ENCODE data around the gene MSH5.

GRCh38 chr6:31741815-31742214 lies 2.0 kb downstream of the MSH5 start:
- TF ChIP-seq CTCF (IDR thresholded peaks at IDR 0.05) = no peak
- TF ChIP-seq POLR2AphosphoS5 (IDR thresholded peaks at IDR 0.05) = no peak
- TF ChIP-seq EP300 (IDR thresholded peaks at IDR 0.05) = no peak
- no peak for TF ChIP-seq POLR2A (IDR thresholded peaks at IDR 0.05)
